Uterus (tissue), 4 donors: ENCODE measurements around the gene CCNL2. TPM values are rescaled to one million over a fixed set of nuclear protein-coding genes. Genes with fewer than 3 reads are reported as not detected.
A peak's percentile ranks its signal among the peaks of the same experiment; 100 is the strongest.

Source experiments
- DNase-seq, 2 donors: peaks; one replicate each; pipeline ENCODE4 v3.0.0-alpha.2; 2019 to 2020
- H3K27ac ChIP-seq, 2 donors: fragments of 200-600 bp; sonication (generic); 1 replicate in 1 of 2; 2 replicates in 1 of 2; pipeline ENCODE4 v1.5.1; 2016 to 2018
- H3K27me3 ChIP-seq, 2 donors: fragments of 200-600 bp; sonication (generic); one replicate each; pipeline ENCODE4 v1.5.1; 2018 to 2019; ENCODE audit warnings: control low read depth in 1 of 2
- H3K36me3 ChIP-seq, 2 donors: fragments of 200-600 bp; sonication (generic); one replicate each; pipeline ENCODE4 v1.5.1; 2019; ENCODE audit warnings: control low read depth in 1 of 2
- H3K4me1 ChIP-seq, 2 donors: fragments of 200-600 bp; sonication (generic); one replicate each; pipeline ENCODE4 v1.5.1; 2018 to 2019; ENCODE audit warnings: control low read depth in 1 of 2
- H3K4me3 ChIP-seq, 2 donors: fragments of 200-600 bp; sonication (generic); 1 replicate in 1 of 2; 2 replicates in 1 of 2; pipeline ENCODE4 v1.5.1; 2018 to 2019; ENCODE audit warnings: mild to moderate bottlenecking in 1 of 2
- H3K9me3 ChIP-seq, 2 donors: fragments of 200-600 bp; sonication (generic); one replicate each; pipeline ENCODE4 v1.5.1; 2019; ENCODE audit warnings: control low read depth in 1 of 2
- CTCF ChIP-seq, 4 experiments: fragments of 200-600 bp in 2 of 4; fragments of 450-650 bp in 2 of 4; sonication (generic) in 2 of 4; IDR thresholded peaks; one replicate each; pipeline ENCODE4 v1.5.1; 2016 to 2019; ENCODE audit warnings: antibody characterized with exemption in 4 of 4, mild to moderate bottlenecking in 2 of 4, moderate library complexity in 1 of 4
- POLR2A ChIP-seq, 2 donors: fragments of 450-650 bp; IDR thresholded peaks; one replicate each; pipeline ENCODE4 v1.6.1; 2016; ENCODE audit warnings: antibody characterized with exemption in 2 of 2, mild to moderate bottlenecking in 1 of 2, moderate library complexity in 1 of 2
- intact Hi-C: fragments of 100-400 bp; cut with DNase I; formaldehyde crosslinking; loops from one replicate; pipeline ENCODE4 v1.15.1; 2023; ENCODE audit warnings: low total_unique reads
- total RNA-seq, 4 donors: library from RNA; depleted of rRNA in 3 of 4; stranded (reverse); fragments of >200 nt in 3 of 4; gene quantifications; one replicate each; pipeline versions ENCODE4 v1.1.0 to v1.2.4, GENCODE V29; 2014 to 2023
- donor health status: DM: yes; HTN: yes; CAD: no.

The CCNL2 gene
- total RNA-seq, 4 donors from 2014 or later = 207 to 351 (median 281) TPM

- peak; percentile 24 to 27 for DNase-seq
- Histone ChIP-seq H3K36me3 (no peaks in the 10 kb centered on the region), H3K4me1 (peaks cover 0 to 5% of the 10 kb centered on the region in 2 donors), H3K4me3 (no peak overlapping the region), H3K27me3 (no peaks in the 10 kb centered on the region), H3K27ac (peak overlapping the region; percentile 96), H3K9me3 (no peaks in the 10 kb centered on the region)
- intact Hi-C loops = no loop called here
- TF ChIP-seq CTCF (IDR thresholded peaks at IDR 0.05) (no peak), POLR2A (IDR thresholded peaks at IDR 0.05) (no peak)
Observed at GRCh38 chr1:1361233-1361981, 37.7 kb downstream of the CCNL2 start.

GRCh38 chr1:1360506-1361169, 38.5 kb downstream of the CCNL2 start:
- Histone ChIP-seq H3K27ac (peak overlapping the region; percentile 96), H3K27me3 (no peaks in the 10 kb centered on the region), H3K9me3 (no peaks in the 10 kb centered on the region), H3K4me1 (peaks cover 0 to 10% of the 10 kb centered on the region in 2 donors), H3K4me3 (no peak overlapping the region), H3K36me3 (no peaks in the 10 kb centered on the region)
- DNase-seq = peak; percentile 82 to 83
- no peak for TF ChIP-seq POLR2A (IDR thresholded peaks at IDR 0.05)
- no peak for TF ChIP-seq CTCF (IDR thresholded peaks at IDR 0.05)
- intact Hi-C loops = no loop called here

GRCh38 chr1:1359664-1360468, 39.3 kb downstream of the CCNL2 start:
- H3K4me3 ChIP-seq = no peak overlapping the region
- TF ChIP-seq CTCF (IDR thresholded peaks at IDR 0.05) (no peak), POLR2A (IDR thresholded peaks at IDR 0.05) (peak in 1 of 2 donors; percentile 9)
- intact Hi-C loops = loop anchor here (10.0 kb wide), 1 partner anchor 55 kb away; the partner anchor contains the start of genes ACAP3 and PUSL1
- no peaks in the 10 kb centered on the region for H3K27me3 ChIP-seq
- H3K27ac ChIP-seq = peak overlapping the region; percentile 96
- H3K4me1 ChIP-seq = peaks cover 0 to 17% of the 10 kb centered on the region in 2 donors
- H3K36me3 ChIP-seq = no peaks in the 10 kb centered on the region
- no peaks in the 10 kb centered on the region for H3K9me3 ChIP-seq
- peak; percentile 75 to 77 for DNase-seq

- H3K4me1 ChIP-seq = peaks cover 0 to 23% of the 10 kb centered on the region in 2 donors
- intact Hi-C loops = loop anchor here (10.0 kb wide), 1 partner anchor 54 kb away; the partner anchor contains the start of genes ACAP3 and PUSL1
- peak overlapping the region in 1 of 2 donors; percentile 68 for H3K4me3 ChIP-seq
- H3K36me3 ChIP-seq = no peaks in the 10 kb centered on the region
- peak in 1 of 2 donors; percentile 44 for DNase-seq
- no peaks in the 10 kb centered on the region for H3K9me3 ChIP-seq
- TF ChIP-seq CTCF (IDR thresholded peaks at IDR 0.05) = no peak
- no peak for TF ChIP-seq POLR2A (IDR thresholded peaks at IDR 0.05)
- H3K27ac ChIP-seq = peak overlapping the region; percentile 96
- H3K27me3 ChIP-seq = no peaks in the 10 kb centered on the region
Observed at GRCh38 chr1:1359308-1359663, 39.8 kb downstream of the CCNL2 start.
